ENCODE data around the gene PASK. TPM values are rescaled to one million over a fixed set of nuclear protein-coding genes. Genes with fewer than 3 reads are reported as not detected.

Gene PASK
- total and polyA plus RNA-seq, 2 donors, result 26.9 to 42.2 TPM

DNA sequence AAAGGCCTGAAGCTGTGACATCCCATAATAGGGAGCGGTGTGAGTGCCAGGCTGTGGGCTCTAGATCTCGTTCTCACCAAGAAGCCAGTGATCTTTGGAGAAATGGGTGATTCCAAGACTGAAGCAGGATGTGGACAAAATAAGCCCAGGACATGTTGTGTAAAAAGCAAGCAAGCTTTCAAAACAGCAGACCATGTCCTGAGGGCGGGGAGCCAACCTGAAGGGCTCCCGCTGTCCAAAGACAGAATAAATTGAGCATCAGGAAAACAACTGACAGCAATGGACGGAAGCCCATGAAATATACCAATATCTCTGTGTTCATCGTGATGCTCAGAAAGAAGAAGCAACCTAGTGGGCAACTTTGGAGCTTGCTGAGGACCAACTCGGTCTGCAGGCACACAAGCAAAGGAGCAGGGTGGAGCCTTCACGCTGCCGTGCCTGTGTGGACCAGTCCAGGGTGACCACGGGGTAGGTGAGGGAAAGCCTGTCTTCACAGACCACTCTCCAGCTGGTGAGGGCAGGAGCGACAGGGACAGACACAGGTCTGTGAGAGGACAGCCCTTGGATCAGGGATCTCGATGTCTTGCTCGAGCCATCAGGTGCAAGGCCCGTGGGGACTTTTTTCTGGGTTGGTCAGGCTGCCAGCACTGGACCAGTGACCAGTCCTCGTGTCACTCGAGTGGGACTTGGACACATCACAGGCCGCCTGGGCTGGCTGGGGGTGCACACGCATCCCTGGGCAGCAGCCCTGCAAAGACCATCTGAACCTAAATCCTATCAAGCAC, 68.7 kb downstream of the PASK start:
- no peak overlapping the region for H3K27ac ChIP-seq (ENCODE audit: low read depth in 1 of 2, low read length in 1 of 2)
- no peaks in the 10 kb centered on the region for H3K27me3 ChIP-seq (ENCODE audit: control insufficient read depth in 2 of 2, insufficient read depth in 1 of 2, low read length in 1 of 2)
- no peak for DNase-seq (ENCODE audit: low read depth in 6 of 9, low spot score in 9 of 9)
- H3K9me3 ChIP-seq (ENCODE audit: control insufficient read depth in 2 of 2, insufficient read depth in 1 of 2, low read length in 1 of 2), result no peaks in the 10 kb centered on the region
- H3K4me3 ChIP-seq (ENCODE audit: low read length in 2 of 2), result no peak overlapping the region
- 87% methylated on average over 18 of the region's 18 CpGs for WGBS
- no peaks in the 10 kb centered on the region for H3K4me1 ChIP-seq (ENCODE audit: control insufficient read depth in 2 of 2, insufficient read depth in 2 of 2, low read length in 2 of 2)
- no peaks in the 10 kb centered on the region for H3K36me3 ChIP-seq (ENCODE audit: control insufficient read depth in 2 of 2, insufficient read depth in 2 of 2, low read length in 1 of 2)

DNA sequence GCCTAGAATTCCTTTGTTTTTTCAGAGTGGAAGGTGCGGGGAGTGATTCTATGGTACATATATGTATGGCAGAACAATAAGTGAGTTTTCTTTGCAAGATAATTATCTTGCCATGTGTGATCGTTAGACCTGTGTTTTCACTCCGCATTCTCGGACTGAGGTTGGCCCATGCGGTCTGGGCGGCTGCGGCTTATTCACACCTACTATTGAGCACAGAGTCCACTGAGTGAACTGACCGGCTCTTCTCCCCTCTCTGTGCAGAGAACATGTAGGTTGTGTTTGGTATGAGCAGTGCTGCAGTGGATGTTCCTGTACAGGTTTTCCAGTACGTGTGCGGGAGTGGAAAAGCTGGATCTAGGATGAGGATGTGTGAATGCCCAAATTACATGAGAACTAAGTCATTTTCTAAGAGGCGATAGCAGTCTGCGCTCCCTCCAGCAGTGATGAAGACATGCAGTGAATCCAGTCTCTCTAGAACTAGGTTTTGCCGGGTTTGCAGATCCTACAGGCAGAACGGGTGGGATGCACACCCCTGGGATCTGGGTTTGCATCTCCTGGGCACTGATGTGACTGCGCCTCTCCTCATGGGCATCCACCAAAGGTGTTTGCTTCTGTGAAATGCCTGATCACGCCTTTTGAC, 74.3 kb downstream of the PASK start:
- H3K4me1 ChIP-seq (ENCODE audit: control insufficient read depth in 2 of 2, insufficient read depth in 2 of 2, low read length in 2 of 2), result no peaks in the 10 kb centered on the region
- H3K4me3 ChIP-seq (ENCODE audit: low read length in 2 of 2), result no peak overlapping the region
- 98% methylated on average over 16 of the region's 16 CpGs for WGBS
- H3K9me3 ChIP-seq (ENCODE audit: control insufficient read depth in 2 of 2, insufficient read depth in 1 of 2, low read length in 1 of 2), result no peaks in the 10 kb centered on the region
- H3K27me3 ChIP-seq (ENCODE audit: control insufficient read depth in 2 of 2, insufficient read depth in 1 of 2, low read length in 1 of 2), result peaks cover 0 to 14% of the 10 kb centered on the region in 2 donors
- no peak overlapping the region for H3K27ac ChIP-seq (ENCODE audit: low read depth in 1 of 2, low read length in 1 of 2)
- peaks cover 6 to 18% of the 10 kb centered on the region in 2 donors for H3K36me3 ChIP-seq (ENCODE audit: control insufficient read depth in 2 of 2, insufficient read depth in 2 of 2, low read length in 1 of 2)
- no peak for DNase-seq (ENCODE audit: low read depth in 6 of 9, low spot score in 9 of 9)

GRCh38 chr2:241074065-241074818, 75.0 kb downstream of the PASK start:
- Histone ChIP-seq H3K4me1 (ENCODE audit: control insufficient read depth in 2 of 2, insufficient read depth in 2 of 2, low read length in 2 of 2) (no peaks in the 10 kb centered on the region), H3K4me3 (ENCODE audit: low read length in 2 of 2) (no peak overlapping the region), H3K27me3 (ENCODE audit: control insufficient read depth in 2 of 2, insufficient read depth in 1 of 2, low read length in 1 of 2) (peaks cover 0 to 22% of the 10 kb centered on the region in 2 donors), H3K27ac (ENCODE audit: low read depth in 1 of 2, low read length in 1 of 2) (no peak overlapping the region), H3K9me3 (ENCODE audit: control insufficient read depth in 2 of 2, insufficient read depth in 1 of 2, low read length in 1 of 2) (no peaks in the 10 kb centered on the region), H3K36me3 (ENCODE audit: control insufficient read depth in 2 of 2, insufficient read depth in 2 of 2, low read length in 1 of 2) (peaks cover 6 to 18% of the 10 kb centered on the region in 2 donors)
- DNase-seq (ENCODE audit: low read depth in 6 of 9, low spot score in 9 of 9), result no peak
- WGBS, result 95% methylated on average over 16 of the region's 16 CpGs

GRCh38 chr2:241073166-241074064, 75.9 kb downstream of the PASK start:
- 92% methylated on average over 25 of the region's 25 CpGs for WGBS
- peaks cover 0 to 26% of the 10 kb centered on the region in 2 donors for H3K27me3 ChIP-seq (ENCODE audit: control insufficient read depth in 2 of 2, insufficient read depth in 1 of 2, low read length in 1 of 2)
- H3K4me3 ChIP-seq (ENCODE audit: low read length in 2 of 2), result no peak overlapping the region
- H3K9me3 ChIP-seq (ENCODE audit: control insufficient read depth in 2 of 2, insufficient read depth in 1 of 2, low read length in 1 of 2), result no peaks in the 10 kb centered on the region
- no peak for DNase-seq (ENCODE audit: low read depth in 6 of 9, low spot score in 9 of 9)
- H3K27ac ChIP-seq (ENCODE audit: low read depth in 1 of 2, low read length in 1 of 2), result no peak overlapping the region
- H3K36me3 ChIP-seq (ENCODE audit: control insufficient read depth in 2 of 2, insufficient read depth in 2 of 2, low read length in 1 of 2), result peaks cover 6 to 18% of the 10 kb centered on the region in 2 donors
- no peaks in the 10 kb centered on the region for H3K4me1 ChIP-seq (ENCODE audit: control insufficient read depth in 2 of 2, insufficient read depth in 2 of 2, low read length in 2 of 2)

- H3K9me3 ChIP-seq (ENCODE audit: control insufficient read depth in 2 of 2, insufficient read depth in 1 of 2, low read length in 1 of 2), result no peaks in the 10 kb centered on the region
- no peak for DNase-seq (ENCODE audit: low read depth in 6 of 9, low spot score in 9 of 9)
- H3K4me3 ChIP-seq (ENCODE audit: low read length in 2 of 2), result no peak overlapping the region
- no peak overlapping the region for H3K27ac ChIP-seq (ENCODE audit: low read depth in 1 of 2, low read length in 1 of 2)
- peaks cover 0 to 28% of the 10 kb centered on the region in 2 donors for H3K27me3 ChIP-seq (ENCODE audit: control insufficient read depth in 2 of 2, insufficient read depth in 1 of 2, low read length in 1 of 2)
- WGBS, result 97% methylated on average over 14 of the region's 14 CpGs
- peaks cover 6 to 18% of the 10 kb centered on the region in 2 donors for H3K36me3 ChIP-seq (ENCODE audit: control insufficient read depth in 2 of 2, insufficient read depth in 2 of 2, low read length in 1 of 2)
- no peaks in the 10 kb centered on the region for H3K4me1 ChIP-seq (ENCODE audit: control insufficient read depth in 2 of 2, insufficient read depth in 2 of 2, low read length in 2 of 2)
Observed at GRCh38 chr2:241072553-241073165, 76.6 kb downstream of the PASK start.

GRCh38 chr2:241072151-241072550, 77.1 kb downstream of the PASK start:
- DNase-seq (ENCODE audit: low read depth in 6 of 9, low spot score in 9 of 9), result no peak
- WGBS, result 94% methylated on average over 9 of the region's 9 CpGs
- H3K9me3 ChIP-seq (ENCODE audit: control insufficient read depth in 2 of 2, insufficient read depth in 1 of 2, low read length in 1 of 2), result no peaks in the 10 kb centered on the region
- no peaks in the 10 kb centered on the region for H3K4me1 ChIP-seq (ENCODE audit: control insufficient read depth in 2 of 2, insufficient read depth in 2 of 2, low read length in 2 of 2)
- no peak overlapping the region for H3K4me3 ChIP-seq (ENCODE audit: low read length in 2 of 2)
- no peak overlapping the region for H3K27ac ChIP-seq (ENCODE audit: low read depth in 1 of 2, low read length in 1 of 2)
- peaks cover 6 to 18% of the 10 kb centered on the region in 2 donors for H3K36me3 ChIP-seq (ENCODE audit: control insufficient read depth in 2 of 2, insufficient read depth in 2 of 2, low read length in 1 of 2)
- H3K27me3 ChIP-seq (ENCODE audit: control insufficient read depth in 2 of 2, insufficient read depth in 1 of 2, low read length in 1 of 2), result peaks cover 0 to 28% of the 10 kb centered on the region in 2 donors

- Histone ChIP-seq H3K36me3 (ENCODE audit: control insufficient read depth in 2 of 2, insufficient read depth in 2 of 2, low read length in 1 of 2) (peaks cover 6 to 18% of the 10 kb centered on the region in 2 donors), H3K27ac (ENCODE audit: low read depth in 1 of 2, low read length in 1 of 2) (no peak overlapping the region), H3K27me3 (ENCODE audit: control insufficient read depth in 2 of 2, insufficient read depth in 1 of 2, low read length in 1 of 2) (peaks cover 0 to 31% of the 10 kb centered on the region in 2 donors), H3K9me3 (ENCODE audit: control insufficient read depth in 2 of 2, insufficient read depth in 1 of 2, low read length in 1 of 2) (no peaks in the 10 kb centered on the region), H3K4me1 (ENCODE audit: control insufficient read depth in 2 of 2, insufficient read depth in 2 of 2, low read length in 2 of 2) (no peaks in the 10 kb centered on the region), H3K4me3 (ENCODE audit: low read length in 2 of 2) (no peak overlapping the region)
- no peak for DNase-seq (ENCODE audit: low read depth in 6 of 9, low spot score in 9 of 9)
- WGBS, result 97% methylated on average over 25 of the region's 25 CpGs
Observed at GRCh38 chr2:241071677-241072111, 77.6 kb downstream of the PASK start.
